Heart left ventricle (tissue), 13 donors: ENCODE results near the gene PLCXD3.

Experiments used
- CTCF ChIP-seq, 12 donors: fragments of 200-600 bp; sonication (generic) in 4 of 12; IDR thresholded peaks; one replicate each; pipeline versions ENCODE4 v1.5.0 to v1.8.0; 2018 to 2022; ENCODE audit warnings: antibody characterized with exemption in 12 of 12, mild to moderate bottlenecking in 5 of 12
- POLR2A ChIP-seq, 2 donors: fragments of 450-650 bp; IDR thresholded peaks; one replicate each; pipeline ENCODE4 v1.6.1; 2017; ENCODE audit warnings: antibody characterized with exemption in 2 of 2, mild to moderate bottlenecking in 2 of 2, moderate library complexity in 2 of 2
- donor health status: ischemic (EF 13 %, LVEDD 7.1; RV severe dilation, severe dysfunction).
- donor health status: DM: no; HTN: yes; CAD: no.
- donor health status: DM: no; HTN: no; CAD: no.
- donor health status: ischemic (EF 25% LVEDD 6.9; RV normal size, moderate dysfunction).
- donor health status: ischemic (EF 25% LVEDD 5.7; RV mildly dilated, moderate dysfunction).
- donor health status: ischemic (EF 35%, LVEDD 5.7; RV mildly dilated, moderate dysfunction).
- donor health status: nonischemic (EF 11% LVEDD 7.7; RV severe dilation, severe dysfunction).
- donor health status: DM: yes; HTN: yes; CAD: no.
- donor health status: PGD.
- donor health status: ischemic (EF 29% LVEDD 5.4; RV normal size, mild dysfunction).
- donor health status: nonischemic (EF 23%, LVEDD 6.1; RV moderate dilation, normal function).

- TF ChIP-seq CTCF (IDR thresholded peaks at IDR 0.05): no peak
- no peak for TF ChIP-seq POLR2A (IDR thresholded peaks at IDR 0.05)
Measured at GRCh38 chr5:41306005-41306404, 204.4 kb downstream of the PLCXD3 start.
